MCF 10A (cell line): ENCODE data around the gene FFAR1. TPM values are rescaled to one million over a fixed set of nuclear protein-coding genes. Genes with fewer than 3 reads are reported as not detected.

Source experiments
- BruUV-seq: library from RNA; stranded (reverse); fragments of 400-500 nt; replicated peaks from 2 replicates; lab custom pipeline; 2021; lab: Mats Ljungman, UMichigan
- CTCF ChIA-PET: fragments of 300-600 bp; sonication (Branson Sonifier 250); formaldehyde crosslinking; extraction: SDS; loops from one replicate; lab custom pipeline; 2021; ENCODE audit warnings: antibody characterized with exemption, inconsistent platforms; lab: Yijun Ruan, JAX
- POLR2A ChIA-PET: fragments of 300-600, 350-650 bp; sonication (Branson Sonifier 250); formaldehyde crosslinking; extraction: SDS; loops from one replicate; lab custom pipeline; 2020; ENCODE audit warnings: antibody characterized with exemption, inconsistent platforms; lab: Yijun Ruan, JAX
- DNase-seq: peaks from one replicate; pipeline ENCODE4 v3.0.0-alpha.2; 2018; ENCODE audit not compliant: unreplicated experiment
- H3K27ac Mint-ChIP-seq: one replicate; pipeline ENCODE4 v1.8.0; 2022; ENCODE audit warnings: mild to moderate bottlenecking, low read depth, mixed read lengths; ENCODE audit not compliant: unreplicated experiment
- H3K27me3 Mint-ChIP-seq: one replicate; pipeline ENCODE4 v1.8.0; 2022; ENCODE audit warnings: mixed read lengths; ENCODE audit not compliant: insufficient read depth, unreplicated experiment
- H3K36me3 Mint-ChIP-seq: one replicate; pipeline ENCODE4 v1.8.0; 2022; ENCODE audit warnings: mild to moderate bottlenecking, moderate library complexity, mixed read lengths; ENCODE audit not compliant: insufficient read depth, unreplicated experiment
- H3K4me1 Mint-ChIP-seq: one replicate; pipeline ENCODE4 v1.8.0; 2022; ENCODE audit warnings: mixed read lengths; ENCODE audit not compliant: insufficient read depth, unreplicated experiment
- H3K4me3 Mint-ChIP-seq: one replicate; pipeline ENCODE4 v1.8.0; 2022; ENCODE audit warnings: mild to moderate bottlenecking, moderate library complexity, mixed read lengths; ENCODE audit not compliant: unreplicated experiment
- H3K9me3 Mint-ChIP-seq: one replicate; pipeline ENCODE4 v1.8.0; 2022; ENCODE audit warnings: mixed read lengths; ENCODE audit not compliant: unreplicated experiment
- intact Hi-C: fragments of 100-400 bp; cut with micrococcal nuclease; formaldehyde crosslinking; loops from 2 replicates; pipeline ENCODE4 v1.14.1; 2022
- total RNA-seq: library from RNA; stranded (reverse); gene quantifications from 2 replicates; pipeline ENCODE4 v1.2.3, GENCODE V29; 2022
- TF ChIP-seq, protein P1 (sequence below): fragments of 200-600 bp; IDR thresholded peaks from one replicate; pipeline ENCODE4 v1.8.0; 2022; ENCODE audit warnings: antibody characterized with exemption, mild to moderate bottlenecking; ENCODE audit not compliant: unreplicated experiment

The FFAR1 gene
- total RNA-seq, 1 experiment from 2014 or later = not detected

DNA sequence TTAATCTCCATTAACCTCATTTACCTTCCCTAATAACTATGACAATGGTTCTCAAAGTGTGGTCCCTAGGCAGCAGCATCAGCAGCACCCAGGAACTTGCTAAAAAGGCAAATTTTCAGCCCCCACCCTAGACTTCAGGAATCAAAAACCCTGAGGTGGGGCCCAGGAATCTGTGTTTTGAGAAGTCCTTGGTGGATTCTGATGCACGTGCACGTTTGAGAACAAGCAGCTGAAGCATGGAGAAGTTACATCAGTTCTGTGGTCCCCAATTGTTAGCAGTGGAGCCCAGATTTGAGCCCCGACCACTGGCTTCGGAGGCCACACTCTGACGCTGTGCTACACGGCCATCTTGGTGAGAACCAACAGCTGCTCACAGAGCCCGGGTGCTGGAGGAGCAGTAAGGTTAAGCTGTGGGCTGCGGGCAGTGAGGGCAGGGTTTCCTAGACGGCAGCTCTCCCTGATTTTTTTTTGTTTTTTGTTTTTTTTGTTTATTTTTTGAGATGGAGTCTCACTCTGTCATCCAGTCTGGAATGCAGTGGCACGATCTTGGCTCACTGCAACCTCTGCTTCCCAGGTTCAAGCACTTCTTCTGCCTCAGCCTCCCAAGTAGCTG is 32.7 kb upstream of the FFAR1 start:
- Mint-ChIP-seq H3K36me3 (no peaks in the 10 kb centered on the region), H3K4me3 (no peak overlapping the region), H3K27me3 (no peaks in the 10 kb centered on the region), H3K27ac (no peak overlapping the region), H3K4me1 (peaks cover 21% of the 10 kb centered on the region), H3K9me3 (no peaks in the 10 kb centered on the region)
- ChIA-PET POLR2A (no interaction called here), CTCF (interaction anchor here (1.1 to 1.8 kb wide), 2 partner anchors 8 to 154 kb away, joined by 3 to 4 read pairs; no protein-coding TSS in a partner anchor)
- TF ChIP-seq, protein P1, sequence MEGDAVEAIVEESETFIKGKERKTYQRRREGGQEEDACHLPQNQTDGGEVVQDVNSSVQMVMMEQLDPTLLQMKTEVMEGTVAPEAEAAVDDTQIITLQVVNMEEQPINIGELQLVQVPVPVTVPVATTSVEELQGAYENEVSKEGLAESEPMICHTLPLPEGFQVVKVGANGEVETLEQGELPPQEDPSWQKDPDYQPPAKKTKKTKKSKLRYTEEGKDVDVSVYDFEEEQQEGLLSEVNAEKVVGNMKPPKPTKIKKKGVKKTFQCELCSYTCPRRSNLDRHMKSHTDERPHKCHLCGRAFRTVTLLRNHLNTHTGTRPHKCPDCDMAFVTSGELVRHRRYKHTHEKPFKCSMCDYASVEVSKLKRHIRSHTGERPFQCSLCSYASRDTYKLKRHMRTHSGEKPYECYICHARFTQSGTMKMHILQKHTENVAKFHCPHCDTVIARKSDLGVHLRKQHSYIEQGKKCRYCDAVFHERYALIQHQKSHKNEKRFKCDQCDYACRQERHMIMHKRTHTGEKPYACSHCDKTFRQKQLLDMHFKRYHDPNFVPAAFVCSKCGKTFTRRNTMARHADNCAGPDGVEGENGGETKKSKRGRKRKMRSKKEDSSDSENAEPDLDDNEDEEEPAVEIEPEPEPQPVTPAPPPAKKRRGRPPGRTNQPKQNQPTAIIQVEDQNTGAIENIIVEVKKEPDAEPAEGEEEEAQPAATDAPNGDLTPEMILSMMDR = no peak
- intact Hi-C loops = no loop called here
- BruUV-seq = no TSS peak
- no peak for DNase-seq

DNA sequence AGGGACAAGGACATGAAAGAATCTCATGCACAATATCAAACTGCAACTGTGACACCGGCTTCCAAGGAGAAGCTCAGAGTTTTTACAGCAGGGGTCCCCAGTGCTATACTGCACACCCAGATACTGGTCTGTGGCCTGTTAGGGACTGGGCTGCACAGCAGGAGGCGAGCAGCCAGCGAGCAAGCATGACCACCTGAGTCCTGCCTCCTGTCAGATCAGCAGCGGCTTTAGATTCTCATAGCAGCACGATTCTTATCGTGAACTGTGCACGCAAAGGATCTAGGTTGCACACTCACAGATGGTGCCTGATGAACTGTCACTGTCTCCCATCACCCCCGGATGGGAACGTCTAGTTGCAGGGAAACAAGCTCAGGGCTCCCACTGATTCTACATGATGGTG is 31.8 kb upstream of the FFAR1 start:
- Mint-ChIP-seq H3K27me3 (no peaks in the 10 kb centered on the region), H3K27ac (no peak overlapping the region), H3K4me3 (no peak overlapping the region), H3K9me3 (no peaks in the 10 kb centered on the region), H3K4me1 (peaks cover 21% of the 10 kb centered on the region), H3K36me3 (no peaks in the 10 kb centered on the region)
- BruUV-seq = no TSS peak
- intact Hi-C loops = no loop called here
- ChIA-PET POLR2A (no interaction called here), CTCF (interaction anchor here (0.6 to 1.8 kb wide), 4 partner anchors 9 to 181 kb away, joined by 3 to 4 read pairs (median 3); no protein-coding TSS in a partner anchor)
- no peak for DNase-seq
- TF ChIP-seq, protein P1 = no peak

DNA sequence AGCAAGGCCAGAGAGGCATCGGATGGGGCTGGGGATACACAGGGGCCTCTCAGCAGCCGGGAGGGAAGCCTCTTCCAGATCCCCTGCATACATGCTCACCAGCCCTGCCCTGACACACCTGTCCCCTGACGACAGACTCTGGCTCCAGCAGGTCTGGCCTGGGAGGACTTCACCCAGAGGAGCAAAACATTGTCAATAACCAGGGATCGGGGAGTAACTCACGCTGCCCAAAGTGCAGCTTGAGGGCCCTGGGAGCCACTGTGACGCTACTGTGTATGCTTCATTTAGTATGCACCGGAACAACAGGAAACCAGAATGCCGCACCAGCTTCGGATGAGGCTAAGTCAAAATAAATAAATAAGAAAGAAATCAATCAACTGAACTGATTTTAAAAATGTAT is 31.1 kb upstream of the FFAR1 start:
- ChIA-PET CTCF (interaction anchor here (0.9 to 1.8 kb wide), 2 partner anchors 152 to 181 kb away, joined by 3 to 4 read pairs; no protein-coding TSS in a partner anchor), POLR2A (no interaction called here)
- BruUV-seq = no TSS peak
- no peak for DNase-seq
- Mint-ChIP-seq H3K4me1 (peaks cover 21% of the 10 kb centered on the region), H3K27ac (no peak overlapping the region), H3K4me3 (no peak overlapping the region), H3K9me3 (no peaks in the 10 kb centered on the region), H3K27me3 (no peaks in the 10 kb centered on the region), H3K36me3 (no peaks in the 10 kb centered on the region)
- intact Hi-C loops = no loop called here
- TF ChIP-seq, protein P1 = no peak

DNA sequence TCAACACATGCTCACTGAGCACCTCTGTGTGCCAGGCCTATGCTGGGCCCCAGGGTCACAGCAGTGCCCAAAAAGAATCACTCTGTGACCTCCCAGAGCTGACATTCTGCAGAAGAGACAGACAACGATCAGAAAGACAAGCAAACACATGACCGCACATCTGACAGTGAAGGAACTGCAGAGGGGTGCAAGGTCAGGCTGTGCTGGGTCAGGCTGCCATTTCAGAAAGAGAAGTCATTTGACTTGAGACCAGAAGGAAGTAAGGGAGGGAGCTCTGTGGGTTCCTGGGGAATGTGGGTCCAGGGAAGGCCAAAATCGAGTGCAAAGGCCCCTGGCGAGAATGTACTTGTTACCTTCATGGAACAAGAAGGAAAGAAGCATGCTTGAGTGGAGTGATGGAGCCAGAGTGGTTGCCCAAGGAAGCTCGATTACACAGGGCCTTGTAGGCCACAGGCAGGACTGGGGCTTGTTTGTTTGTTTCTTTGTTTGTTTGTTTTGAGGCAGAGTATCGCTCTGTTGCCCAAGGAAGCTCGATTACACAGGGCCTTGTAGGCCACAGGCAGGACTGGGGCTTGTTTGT is 30.1 kb upstream of the FFAR1 start:
- intact Hi-C loops = no loop called here
- peaks cover 21% of the 10 kb centered on the region for H3K4me1 Mint-ChIP-seq
- DNase-seq = no peak
- ChIA-PET CTCF (interaction anchor here (0.5 to 1.8 kb wide), 4 partner anchors 36 to 587 kb away, joined by 3 to 6 read pairs (median 3); no protein-coding TSS in a partner anchor), POLR2A (interaction anchor here (1.0 kb wide), 1 partner anchor 52 kb away, joined by 3 read pairs; no protein-coding TSS in a partner anchor)
- no peaks in the 10 kb centered on the region for H3K36me3 Mint-ChIP-seq
- no peak overlapping the region for H3K27ac Mint-ChIP-seq
- no peaks in the 10 kb centered on the region for H3K27me3 Mint-ChIP-seq
- TF ChIP-seq, protein P1 = no peak
- H3K9me3 Mint-ChIP-seq = no peaks in the 10 kb centered on the region
- H3K4me3 Mint-ChIP-seq = no peak overlapping the region
- no TSS peak for BruUV-seq
